ENCODE results near the gene DAB1.
A peak's percentile ranks its signal among the peaks of the same experiment; 100 is the strongest.

Gene DAB1

DNA sequence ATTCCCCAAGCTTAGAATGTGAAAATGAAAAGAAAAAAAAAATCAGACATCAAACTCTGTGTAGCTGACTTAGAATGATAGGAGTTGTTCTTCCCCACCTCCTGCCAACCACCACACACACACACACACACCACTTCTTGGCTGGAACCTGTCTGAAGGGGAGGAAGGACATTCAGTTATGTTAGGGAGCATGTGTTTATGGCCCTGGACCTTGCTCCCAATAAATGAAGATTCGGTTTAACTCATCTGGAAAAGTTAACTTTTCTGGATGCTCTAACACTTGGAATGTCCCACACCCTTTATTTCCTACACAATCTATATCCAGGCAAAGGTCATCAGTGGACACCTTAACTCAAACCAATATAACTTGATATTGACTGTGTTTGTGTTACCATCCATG, 112.4 kb downstream of the DAB1 start:
- no peak for DNase-seq

DNA sequence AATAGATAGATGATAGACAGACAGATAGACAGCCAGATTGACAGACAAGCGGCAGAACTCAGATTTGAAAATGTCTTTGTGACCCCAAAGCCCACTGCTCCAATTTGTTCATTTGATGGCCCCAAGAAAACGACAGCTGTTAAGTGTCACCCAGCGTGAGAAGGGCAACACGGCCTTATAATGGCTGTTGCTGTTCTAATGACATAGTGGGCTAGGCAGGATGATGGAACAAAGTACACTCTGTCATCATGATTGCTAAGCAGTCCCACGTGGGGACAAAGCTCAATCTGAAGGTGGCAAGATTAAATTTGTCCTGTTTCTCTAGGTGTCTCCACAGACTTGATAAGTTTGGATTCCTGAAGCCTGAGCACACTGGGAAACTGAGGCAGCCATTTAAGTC, 112.9 kb downstream of the DAB1 start:
- DNase-seq, result no peak

DNA sequence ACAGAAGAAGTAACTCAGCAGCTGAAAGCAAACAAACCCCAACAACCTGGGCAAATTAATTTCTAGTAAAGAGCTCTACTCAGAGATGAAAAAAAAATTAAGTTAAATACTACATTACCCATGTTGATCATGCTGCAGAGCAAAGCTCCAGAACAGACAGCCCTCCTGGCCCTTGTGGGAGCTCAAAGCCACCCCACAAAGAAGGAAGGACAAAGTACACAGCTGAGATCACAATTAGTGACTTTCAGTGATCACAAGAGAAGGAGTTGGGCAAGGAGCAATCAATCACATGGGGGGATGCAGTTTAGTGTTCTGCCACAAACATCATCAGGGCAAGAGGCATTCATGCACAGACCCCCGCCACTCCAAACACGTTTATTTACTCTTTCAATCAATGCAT, 114.2 kb downstream of the DAB1 start:
- DNase-seq, result no peak

DNA sequence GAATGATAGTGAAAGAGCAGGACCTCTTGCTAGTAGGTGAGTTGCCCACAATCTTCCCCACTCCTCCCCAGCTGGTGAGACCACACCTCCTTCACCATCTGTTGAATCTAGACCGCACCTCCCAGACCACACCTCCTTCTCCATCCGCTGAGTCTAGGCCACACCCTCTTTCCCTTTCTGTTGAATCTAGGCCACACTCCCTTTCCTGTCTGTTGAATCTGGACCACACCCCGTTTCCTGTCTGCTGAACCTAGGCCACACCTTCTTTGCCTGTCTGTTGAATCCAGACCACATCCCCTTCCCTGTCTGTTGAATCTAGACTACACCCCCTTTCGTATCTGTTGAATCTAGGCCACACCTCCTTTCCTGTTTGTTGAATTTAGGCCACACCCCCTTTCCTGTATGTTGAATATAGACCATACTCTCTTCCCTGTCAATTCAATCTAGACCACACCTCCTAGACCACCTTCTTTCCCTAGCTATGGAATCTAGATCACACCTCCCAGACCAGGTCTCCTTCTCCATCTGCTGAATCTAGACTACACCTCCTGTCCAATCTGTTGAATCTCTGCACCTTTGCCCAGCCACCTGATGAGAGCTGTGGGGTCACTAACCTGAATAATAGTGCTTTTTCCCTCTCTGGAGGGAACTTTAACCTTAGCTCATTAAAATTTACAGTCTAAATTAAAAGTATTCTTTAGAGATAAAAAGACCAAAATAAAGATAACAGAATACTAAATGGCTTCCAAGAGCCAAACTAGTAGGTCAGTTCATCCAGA, 116.3 kb downstream of the DAB1 start:
- peak in 1 of 2 experiments; percentile 22 for DNase-seq

DNA sequence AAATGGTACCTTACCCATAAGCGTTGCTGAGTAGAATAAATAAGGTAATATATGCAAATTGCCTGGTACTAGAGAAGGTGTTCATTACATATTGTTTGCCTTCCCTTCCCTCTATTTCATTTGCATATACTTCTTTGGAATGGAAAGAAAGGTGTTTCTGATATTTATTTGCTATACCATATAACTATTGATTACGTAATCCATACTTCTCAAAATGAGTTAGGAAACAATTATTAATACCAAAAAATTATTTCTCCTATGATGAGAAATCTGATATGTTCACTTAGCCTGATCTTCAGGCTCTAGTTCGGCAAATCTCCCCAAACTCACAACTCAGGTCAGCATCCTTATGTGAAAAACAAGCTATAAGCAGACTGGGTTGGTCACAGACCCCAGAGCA, 119.3 kb downstream of the DAB1 start:
- no peak for DNase-seq

DNA sequence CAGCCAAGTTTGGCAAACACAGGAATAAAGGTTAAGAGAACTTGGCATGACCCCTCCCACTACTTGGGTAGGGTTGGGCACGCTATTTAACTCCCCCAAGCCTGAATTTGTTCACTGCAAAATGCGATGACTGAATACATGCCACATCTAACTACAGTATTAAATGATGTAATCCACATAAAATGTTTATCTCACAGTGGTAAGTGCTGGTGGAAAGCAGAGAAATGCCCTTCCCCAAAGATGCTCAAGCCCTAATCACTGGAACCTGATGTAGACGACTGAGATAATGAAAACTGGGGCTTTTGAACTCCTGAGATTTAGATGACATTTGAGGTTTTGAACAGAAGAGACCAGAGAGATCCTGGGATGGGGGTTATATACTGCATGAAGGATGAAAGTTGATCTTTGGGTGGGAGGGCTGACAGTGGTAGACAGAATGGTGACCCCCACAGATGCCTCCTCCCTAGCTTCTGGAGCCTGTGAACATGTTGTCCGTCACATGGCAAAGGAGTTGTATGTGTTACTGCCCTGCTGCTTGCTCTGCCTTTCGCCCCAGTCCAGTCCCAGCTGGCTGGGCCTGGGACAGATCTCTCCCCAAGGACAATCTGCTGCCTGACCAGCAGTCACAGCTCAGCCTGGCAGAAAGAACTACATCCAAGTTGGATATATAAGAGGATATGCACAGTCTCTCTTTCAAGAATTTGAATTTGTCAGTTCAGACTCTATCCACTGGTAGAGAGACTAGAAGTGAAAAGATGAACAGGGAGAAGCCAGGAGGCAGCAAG, 120.9 kb downstream of the DAB1 start:
- DNase-seq, result no peak

DNA sequence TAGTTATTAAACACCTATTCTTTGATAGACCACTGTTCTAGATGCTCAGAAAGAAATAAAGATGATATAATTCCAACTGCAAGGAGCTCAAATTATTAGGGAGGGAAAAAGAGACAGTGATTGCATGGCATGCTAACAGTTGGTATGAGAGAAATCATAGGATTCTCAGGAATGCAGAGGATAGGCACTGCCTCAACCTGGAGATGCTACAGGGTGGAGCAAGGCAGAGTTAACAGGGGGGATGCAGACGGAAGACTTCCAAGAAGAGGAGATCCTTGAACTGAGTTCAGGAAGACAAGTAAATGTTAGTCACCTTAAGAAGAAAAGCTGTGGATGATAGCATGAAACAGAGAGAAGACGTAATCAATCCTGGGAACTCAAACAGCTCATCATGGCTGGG, 123.7 kb downstream of the DAB1 start:
- DNase-seq, result no peak

DNA sequence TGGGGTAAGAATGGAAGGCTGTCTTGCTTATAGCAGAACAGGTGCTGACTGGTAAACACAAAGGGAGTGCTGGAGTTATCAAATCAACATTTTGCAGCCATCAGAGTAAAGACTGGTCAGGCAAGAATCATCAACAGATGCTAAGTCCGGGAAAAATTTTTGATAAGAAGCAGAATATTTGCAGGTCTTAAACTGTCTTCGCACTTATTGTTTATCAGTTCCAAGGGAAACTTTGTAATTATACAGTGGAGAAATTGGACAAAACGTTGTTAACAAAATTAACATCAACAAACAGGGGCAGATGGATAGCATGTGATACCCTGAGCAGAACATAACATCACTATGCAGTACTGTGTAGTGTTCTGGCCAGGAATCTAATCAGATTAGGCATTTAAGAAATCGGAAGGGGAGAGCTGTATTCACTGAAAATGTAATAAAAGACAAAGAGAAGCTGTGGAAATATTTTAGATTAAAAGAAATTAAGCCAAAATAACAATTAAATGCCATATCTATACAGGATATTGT, 127.1 kb downstream of the DAB1 start:
- no peak for DNase-seq

DNA sequence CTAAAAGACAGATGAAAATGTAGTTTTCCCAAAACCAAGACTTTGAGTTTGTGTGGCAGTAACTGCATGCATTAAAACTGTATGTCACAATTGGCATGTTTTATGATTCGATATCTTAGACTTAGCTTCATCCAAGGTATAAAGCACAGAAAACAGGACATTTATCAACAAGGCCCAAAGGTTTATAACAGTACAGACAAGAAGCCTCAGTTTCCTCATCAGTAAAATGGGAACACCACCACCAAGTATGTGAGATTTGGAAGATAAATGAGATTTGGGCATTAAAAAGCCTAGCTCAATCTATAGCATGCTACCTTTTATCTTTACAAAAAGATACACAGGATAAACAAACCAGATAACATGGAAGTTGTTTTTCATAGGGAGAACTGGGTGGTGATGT, 128.5 kb downstream of the DAB1 start:
- no peak for DNase-seq

DNA sequence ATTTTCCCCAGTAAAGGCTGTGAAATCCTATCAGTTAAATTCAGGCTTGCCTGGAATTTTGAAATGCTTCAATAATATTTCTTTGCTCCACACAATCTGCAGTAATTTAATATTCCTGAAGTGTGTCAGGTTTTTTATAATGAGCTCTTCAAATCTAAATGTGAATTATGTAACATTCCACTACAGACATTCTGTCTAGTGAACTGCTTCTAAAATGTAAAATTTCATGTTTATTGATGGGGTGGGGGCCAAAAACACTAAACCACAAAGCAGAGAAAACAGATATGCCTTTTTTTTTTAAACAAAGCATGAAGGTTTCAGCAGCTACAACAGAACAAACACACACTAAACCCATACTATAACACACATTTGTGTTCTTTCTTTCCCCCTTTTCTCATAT, 129.7 kb downstream of the DAB1 start:
- DNase-seq, result no peak

DNA sequence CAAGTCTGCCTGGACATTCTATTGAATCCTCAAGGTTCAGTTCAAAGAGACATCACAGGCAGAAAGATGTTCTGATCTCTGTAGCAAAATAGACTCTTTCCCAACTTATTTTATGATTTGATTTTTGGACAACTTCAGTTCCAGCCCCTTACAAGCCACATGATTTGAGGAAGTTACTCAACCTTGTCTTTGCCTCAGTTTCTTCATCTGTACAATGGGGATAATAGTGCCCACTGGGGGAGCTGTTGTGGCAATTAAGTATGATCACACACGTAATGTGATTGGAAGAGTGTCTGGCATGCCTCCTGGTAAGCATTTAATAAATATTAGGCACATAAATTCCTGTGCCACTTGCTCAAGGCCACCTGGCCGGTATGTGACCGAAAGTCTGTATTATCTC, 130.6 kb downstream of the DAB1 start:
- no peak for DNase-seq

DNA sequence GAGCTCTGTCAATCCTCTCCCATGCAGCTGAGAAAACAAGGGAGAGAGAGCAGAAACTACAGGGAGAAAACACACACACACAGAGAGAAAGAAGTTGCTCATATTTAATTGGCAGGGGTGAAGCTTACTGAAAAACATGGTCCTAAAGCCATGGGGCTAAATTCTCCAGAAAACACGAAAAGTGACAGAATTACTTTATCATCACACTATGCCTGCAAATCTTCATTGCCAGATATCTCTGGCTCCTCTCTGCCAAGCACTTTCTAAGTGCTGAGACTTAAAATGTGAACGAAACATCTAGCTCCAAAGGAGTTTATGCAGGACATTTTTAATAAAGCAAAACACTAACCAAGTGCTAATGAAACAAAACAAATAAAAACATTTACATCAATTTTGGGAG, 134.1 kb downstream of the DAB1 start:
- no peak for DNase-seq

DNA sequence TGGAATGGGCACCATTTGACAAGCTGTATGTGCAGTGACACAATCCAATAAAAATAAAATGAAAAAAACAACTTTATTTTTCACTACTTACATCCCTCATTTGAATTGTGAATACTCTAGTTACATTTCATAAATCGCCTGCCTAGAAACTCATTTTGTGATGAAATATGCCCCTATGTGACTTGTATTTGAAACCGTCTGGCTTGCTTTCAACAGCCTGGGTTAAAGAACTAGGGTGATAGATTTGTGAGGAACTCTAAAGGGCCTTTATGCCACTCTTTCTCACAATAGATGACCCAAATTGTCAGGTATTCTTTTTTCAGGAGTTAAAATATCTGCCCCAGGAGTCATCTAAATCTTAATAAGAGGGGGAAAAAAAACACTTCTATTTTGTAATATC, 137.9 kb downstream of the DAB1 start:
- DNase-seq, result no peak

DNA sequence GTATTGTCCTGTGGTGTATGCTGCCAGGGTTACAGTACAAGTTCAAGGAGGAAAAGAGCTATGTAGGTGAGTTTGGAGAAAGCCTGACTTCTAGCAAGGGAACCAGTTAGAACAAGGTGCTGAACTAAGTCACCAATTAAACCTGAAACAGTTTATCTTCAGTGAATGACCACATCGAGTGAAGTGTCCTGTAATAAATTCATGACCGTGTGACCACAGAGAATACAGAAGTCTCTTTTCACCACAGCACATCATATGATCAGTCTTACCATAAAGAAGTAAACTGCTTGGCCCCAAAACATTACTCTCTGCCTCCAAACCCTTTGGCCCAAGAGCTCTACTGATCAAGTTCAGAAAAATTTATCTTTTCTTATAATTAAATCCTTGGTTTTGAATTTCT, 141.4 kb downstream of the DAB1 start:
- no peak for DNase-seq

DNA sequence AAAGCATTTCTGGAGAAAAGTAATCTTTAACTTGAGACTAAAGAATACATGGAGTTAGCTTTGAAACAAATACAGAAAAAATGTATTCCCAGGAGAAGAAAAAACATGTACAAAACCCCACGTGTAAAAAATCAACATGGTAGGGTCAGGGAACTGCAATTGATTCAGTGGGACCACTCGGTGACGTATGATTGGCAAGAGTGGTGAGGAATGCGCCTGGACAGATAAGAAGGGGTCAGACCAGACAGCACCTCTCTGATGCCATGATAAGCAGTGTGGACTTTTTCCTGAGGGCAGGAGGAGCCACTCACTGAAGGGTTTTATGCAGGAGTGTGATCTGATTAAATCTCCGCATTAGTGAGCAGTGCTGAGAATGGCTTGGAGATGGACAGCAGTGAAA, 142.5 kb downstream of the DAB1 start:
- no peak for DNase-seq

DNA sequence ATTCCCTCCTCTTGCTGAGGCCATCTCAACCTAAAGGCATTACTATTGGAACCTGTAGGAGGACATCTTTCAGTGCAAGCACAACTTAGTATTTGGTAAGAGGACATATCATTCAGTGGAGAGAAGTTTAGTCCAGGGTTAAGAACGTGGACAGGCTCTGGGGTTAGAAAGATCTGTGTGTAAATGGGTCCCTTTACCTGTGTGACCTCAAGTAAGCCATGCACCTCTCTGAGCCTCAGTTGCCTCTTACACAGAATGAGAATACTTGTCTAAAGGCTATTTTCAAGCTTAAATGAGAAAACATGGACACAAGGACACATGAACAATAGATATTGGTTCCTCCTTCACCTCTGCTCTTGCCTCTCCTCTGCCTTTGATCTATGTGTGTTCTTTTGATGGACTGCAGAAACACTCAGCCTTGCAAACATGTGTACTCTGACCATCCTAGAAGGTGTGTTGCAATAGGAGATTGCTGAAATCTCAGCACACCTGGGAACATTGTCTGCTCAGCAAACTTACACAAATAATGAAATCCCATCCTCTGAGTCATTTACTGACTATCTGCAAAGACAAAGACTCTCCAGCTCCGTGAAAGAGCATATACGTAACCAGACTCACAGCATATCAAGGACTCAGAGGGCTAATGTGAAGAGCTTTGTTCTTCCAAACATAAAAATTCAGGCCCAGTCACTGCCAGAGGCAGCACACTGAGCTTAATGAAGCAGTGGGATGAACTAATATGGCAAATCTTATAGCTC, 143.8 kb downstream of the DAB1 start:
- no peak for DNase-seq

DNA sequence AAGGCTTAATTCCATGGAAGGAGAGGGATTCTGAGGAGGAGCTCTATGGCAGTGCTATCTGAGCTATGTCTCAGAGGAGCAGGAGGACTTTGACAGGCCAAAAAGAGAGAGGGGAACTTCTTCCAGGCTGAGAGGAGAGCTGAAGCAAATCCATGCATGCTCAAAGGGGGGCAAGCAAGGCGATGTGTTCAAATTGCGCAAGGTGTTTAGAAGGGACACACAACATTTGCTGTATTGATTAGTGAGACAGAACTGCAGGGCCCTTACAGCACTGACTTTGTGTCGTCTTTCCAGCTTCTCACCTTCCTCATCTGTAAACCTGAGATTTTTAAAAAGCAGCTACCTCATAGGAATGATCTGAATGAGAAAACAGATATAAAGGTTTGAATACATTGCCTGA, 145.3 kb downstream of the DAB1 start:
- no peak for DNase-seq

DNA sequence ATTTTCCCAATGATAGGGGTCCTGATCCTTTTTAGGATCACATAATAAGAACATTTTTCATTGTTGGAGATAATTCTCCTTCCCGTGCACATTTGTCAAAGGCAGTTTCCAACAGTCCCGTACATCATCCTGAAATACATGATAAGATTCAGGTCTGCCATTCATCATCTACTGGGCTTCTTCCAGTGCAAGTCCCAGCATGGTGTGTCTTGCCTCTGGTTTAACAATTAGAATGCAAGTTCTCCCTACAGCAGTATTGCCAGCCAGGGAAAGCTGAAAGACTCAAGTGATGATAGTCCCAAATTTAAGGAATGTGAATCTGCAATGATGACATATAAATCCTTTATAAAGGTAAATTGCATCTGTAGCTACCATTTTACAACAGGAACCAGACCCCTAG, 146.2 kb downstream of the DAB1 start:
- DNase-seq, result no peak

DNA sequence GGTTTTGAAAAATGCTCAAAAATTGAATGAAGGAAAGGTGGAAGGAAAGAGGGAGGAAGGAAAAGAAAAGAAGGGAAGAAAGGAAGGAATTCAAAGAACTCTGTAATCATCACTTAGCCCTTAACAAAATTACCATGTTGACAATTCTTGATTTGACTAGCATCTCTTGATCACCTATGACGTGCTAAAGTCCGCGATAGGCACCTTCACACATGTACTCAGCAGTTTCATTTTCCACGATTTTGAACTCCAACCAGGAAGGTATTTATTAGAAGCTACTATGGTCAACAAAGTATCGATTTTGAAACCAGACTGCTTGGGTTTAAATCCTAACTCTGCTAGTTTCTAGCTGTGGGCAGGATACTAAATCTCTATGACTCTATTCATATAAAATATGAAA, 146.9 kb downstream of the DAB1 start:
- no peak for DNase-seq

DNA sequence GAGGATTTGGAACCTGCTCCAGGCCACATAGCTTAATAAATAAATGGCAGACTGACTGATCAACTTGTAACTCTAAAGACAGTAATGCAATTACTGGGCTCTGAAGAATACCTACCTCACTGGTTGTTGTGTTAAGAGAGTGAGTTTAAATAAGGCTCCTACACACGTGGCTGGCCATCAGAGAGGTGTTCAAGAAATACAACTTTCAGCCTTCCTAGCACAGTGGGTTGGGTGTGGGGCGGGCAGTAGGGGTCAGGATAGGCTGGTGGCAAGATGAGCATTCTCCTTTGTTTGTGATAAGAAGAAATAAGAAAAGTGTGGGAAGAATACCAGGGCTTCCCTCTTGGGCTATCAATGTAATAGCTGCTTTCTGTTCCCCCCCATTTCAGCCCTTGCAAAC, 151.3 kb downstream of the DAB1 start:
- no peak for DNase-seq

DNA sequence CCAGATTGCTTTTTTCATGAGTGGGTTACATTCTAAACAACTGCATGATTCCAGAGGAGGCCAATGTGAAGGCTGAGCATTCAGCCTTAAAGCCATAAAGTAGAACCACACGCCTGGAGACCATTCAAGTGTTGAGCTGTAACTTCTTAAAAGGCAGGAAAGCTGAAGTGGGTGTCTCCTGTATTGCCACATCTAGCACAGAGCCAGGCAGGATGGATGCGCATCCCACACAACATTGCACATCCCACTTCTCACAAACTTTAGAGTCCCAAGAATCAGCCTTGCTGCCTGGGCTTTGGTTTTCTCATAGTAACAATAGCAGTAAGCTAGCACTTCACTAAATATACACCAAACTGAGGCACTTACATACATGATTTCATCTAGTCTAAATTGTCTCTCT, 151.7 kb downstream of the DAB1 start:
- no peak for DNase-seq

DNA sequence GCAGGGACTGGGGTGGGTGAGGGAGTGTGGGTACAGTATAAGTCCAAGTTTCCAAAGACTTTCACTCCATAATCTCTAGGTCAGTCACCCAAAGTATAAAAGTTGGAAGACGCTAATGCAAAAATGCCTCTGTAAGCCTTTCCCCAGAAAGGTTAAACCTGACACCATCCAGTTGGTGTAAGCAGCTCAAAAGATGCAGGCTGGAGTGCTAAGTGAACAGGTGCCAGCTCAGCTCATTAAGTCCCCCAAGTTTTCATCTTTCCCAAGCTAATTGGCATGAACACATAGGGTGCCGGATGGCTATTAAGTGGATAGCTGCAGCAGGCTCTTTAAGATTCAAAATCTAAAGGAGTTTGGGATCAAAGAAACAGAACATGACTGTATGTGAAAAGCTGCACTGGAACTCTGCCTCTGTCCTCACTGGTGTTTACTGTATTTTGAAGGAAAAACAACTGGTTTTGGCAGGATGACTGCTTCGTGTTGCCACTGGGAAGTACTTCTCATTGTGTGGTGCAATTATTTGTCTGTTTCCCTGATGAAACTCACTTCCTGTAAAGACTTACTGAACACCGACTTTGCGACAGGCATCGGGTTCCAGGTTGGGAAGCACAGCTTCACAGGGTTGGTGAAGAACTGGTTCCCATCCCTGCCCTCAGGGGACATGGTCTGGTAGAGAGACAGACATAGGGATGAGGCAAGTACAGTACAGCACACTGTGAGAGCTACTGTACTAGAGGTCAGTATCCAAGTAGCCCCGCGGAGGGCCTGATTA, 152.7 kb downstream of the DAB1 start:
- DNase-seq, result no peak
